CD4-positive, alpha-beta T cell (primary cell): ENCODE data around the gene PVALEF. TPM values are rescaled to one million over a fixed set of nuclear protein-coding genes. Genes with fewer than 3 reads are reported as not detected.

Source experiments
- ATAC-seq: fragments of 200-7000 bp; cut with Tn5 transposase; one replicate; pipeline ENCODE4 v1.10.0; 2022; ENCODE audit warnings: mild to moderate bottlenecking; ENCODE audit not compliant: poor library complexity
- CTCF ChIA-PET: fragments of 350-600 bp; sonication (Branson Sonifier 250); formaldehyde crosslinking; loops from one replicate; lab custom pipeline; 2021; ENCODE audit warnings: antibody characterized with exemption, inconsistent platforms; lab: Charles Lee
- POLR2A ChIA-PET: fragments of 350-600 bp; sonication (Branson Sonifier 250); formaldehyde crosslinking; loops from one replicate; lab custom pipeline; 2021; ENCODE audit warnings: antibody characterized with exemption, inconsistent platforms; lab: Charles Lee
- DNase-seq, 14 experiments: peaks; one replicate each; pipeline ENCODE4 v3.0.0-alpha.2; 2013 to 2020; ENCODE audit warnings: mixed read lengths in 2 of 14
- H3K27ac ChIP-seq, 2 donors: one replicate each; pipeline versions ENCODE4 v1.5.1 to v1.7.0; 2013; ENCODE audit warnings: low read length in 2 of 2, low read depth in 1 of 2, mild to moderate bottlenecking in 1 of 2
- H3K27me3 ChIP-seq, 2 experiments: 1 replicate in 1 of 2; 2 replicates in 1 of 2; pipeline versions ENCODE4 v1.6.1 to v1.7.0; 2013; ENCODE audit warnings: low read length in 2 of 2, control low read depth in 1 of 2, mild to moderate bottlenecking in 1 of 2, moderate library complexity in 1 of 2; ENCODE audit not compliant: insufficient read depth in 2 of 2, control insufficient read depth in 1 of 2
- H3K36me3 ChIP-seq: one replicate; pipeline ENCODE4 v1.6.1; 2013; ENCODE audit warnings: low read length, control low read depth; ENCODE audit not compliant: insufficient read depth
- H3K4me1 ChIP-seq: one replicate; pipeline ENCODE4 v1.6.1; 2013; ENCODE audit warnings: low read length, control low read depth; ENCODE audit not compliant: insufficient read depth
- H3K4me3 ChIP-seq: one replicate; pipeline ENCODE4 v1.5.1; 2013; ENCODE audit warnings: mild to moderate bottlenecking, low read length, moderate library complexity
- H3K9me3 ChIP-seq, 2 experiments: 1 replicate in 1 of 2; 2 replicates in 1 of 2; pipeline versions ENCODE4 v1.6.1 to v1.7.0; 2013; ENCODE audit warnings: low read length in 2 of 2, mild to moderate bottlenecking in 2 of 2, control low read depth in 1 of 2, moderate library complexity in 1 of 2; ENCODE audit not compliant: control insufficient read depth in 1 of 2, insufficient read depth in 1 of 2
- H3K27ac Mint-ChIP-seq: one replicate; pipeline ENCODE4 v1.8.0; 2020; ENCODE audit warnings: mixed read lengths
- H3K27me3 Mint-ChIP-seq: one replicate; pipeline ENCODE4 v1.8.0; 2021; ENCODE audit warnings: mixed read lengths
- H3K36me3 Mint-ChIP-seq: one replicate; pipeline ENCODE4 v1.8.0; 2021; ENCODE audit warnings: low read depth, mixed read lengths
- H3K4me1 Mint-ChIP-seq: one replicate; pipeline ENCODE4 v1.8.0; 2021; ENCODE audit warnings: low read depth, mixed read lengths
- H3K4me3 Mint-ChIP-seq: one replicate; pipeline ENCODE4 v1.8.0; 2020; ENCODE audit warnings: mild to moderate bottlenecking, mixed read lengths
- H3K9me3 Mint-ChIP-seq: one replicate; pipeline ENCODE4 v1.8.0; 2020; ENCODE audit warnings: mixed read lengths
- intact Hi-C, 2 experiments: fragments of 100-400 bp; cut with DNase I in 1 of 2; cut with micrococcal nuclease in 1 of 2; formaldehyde crosslinking; loops; one replicate each; pipeline versions ENCODE4 v1.15.1 to v1.9.0; 2023 to 2025; cut with DNase I, micrococcal nuclease
- total RNA-seq, 174 experiments: library from RNA in 2 of 174; stranded (reverse) in 2 of 174; gene quantifications; one replicate each; pipeline ENCODE4 v1.2.3 and lab custom pipeline; 2021 to 2026
- TF ChIP-seq, protein P1 (sequence below): fragments of 200-600 bp; IDR thresholded peaks from one replicate; pipeline ENCODE4 v1.8.0; 2022; ENCODE audit warnings: antibody characterized with exemption, mild to moderate bottlenecking

The PVALEF gene
- total RNA-seq, 2 experiments from 2014 or later = not detected

DNA sequence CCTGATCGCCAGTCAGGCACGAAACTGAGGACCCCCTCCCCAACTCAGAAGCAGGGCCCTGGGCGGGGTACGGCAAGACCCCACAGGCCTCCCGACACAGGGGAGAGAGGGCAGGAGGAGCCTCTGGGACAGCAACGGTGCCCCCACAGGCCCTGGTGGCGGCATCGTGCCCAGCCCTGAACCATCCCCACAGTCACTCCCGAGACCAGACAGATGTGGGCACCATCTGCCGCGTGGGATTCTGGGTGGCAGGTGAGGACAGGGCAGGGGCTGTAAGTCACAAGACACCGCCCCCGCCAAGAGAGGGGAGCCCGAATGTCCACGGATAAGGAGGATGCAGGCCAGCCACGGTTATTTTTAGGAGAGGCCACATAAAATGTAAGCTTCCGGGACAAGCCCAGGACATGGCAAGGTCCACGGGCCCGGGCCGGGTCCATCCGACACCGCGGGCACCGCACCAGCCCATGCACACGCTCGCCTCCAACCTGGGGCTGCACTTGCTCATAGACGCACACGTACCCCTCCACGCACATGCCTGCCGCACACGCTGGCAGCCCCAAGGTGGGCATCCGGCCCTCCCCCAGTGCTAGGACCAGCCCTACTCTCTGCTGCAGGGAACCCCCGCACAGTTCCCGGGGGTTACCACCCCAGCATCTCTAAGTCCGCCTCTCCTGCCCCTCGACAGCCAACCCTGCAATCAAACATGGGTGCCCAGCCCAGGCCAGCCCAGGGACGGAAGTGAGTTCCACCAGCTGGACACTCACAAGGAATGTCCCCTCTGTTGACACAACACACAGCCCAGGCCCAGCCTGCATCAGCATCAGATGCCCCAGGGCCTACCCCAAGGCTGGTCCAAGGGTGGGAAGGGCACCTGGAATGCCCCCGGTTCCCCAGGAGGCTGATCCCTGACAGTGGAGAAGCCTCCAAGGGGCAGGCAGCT lies 8.2 kb upstream of the PVALEF start:
- Histone ChIP-seq H3K4me3 (no peak overlapping the region), H3K4me1 (peaks cover 11% of the 10 kb centered on the region), H3K36me3 (no peaks in the 10 kb centered on the region), H3K9me3 (peaks cover 0 to 7% of the 10 kb centered on the region in 2 experiments), H3K27me3 (peaks cover 4 to 9% of the 10 kb centered on the region in 2 experiments), H3K27ac (no peak overlapping the region)
- ATAC-seq (no peak), DNase-seq (no peak)
- Mint-ChIP-seq H3K27ac (no peak overlapping the region), H3K4me3 (no peak overlapping the region), H3K4me1 (no peaks in the 10 kb centered on the region), H3K9me3 (no peaks in the 10 kb centered on the region), H3K36me3 (no peaks in the 10 kb centered on the region), H3K27me3 (peaks cover 7% of the 10 kb centered on the region)
- intact Hi-C loops = no loop called here
- ChIA-PET CTCF (no interaction called here), POLR2A (no interaction called here)
- TF ChIP-seq, protein P1, sequence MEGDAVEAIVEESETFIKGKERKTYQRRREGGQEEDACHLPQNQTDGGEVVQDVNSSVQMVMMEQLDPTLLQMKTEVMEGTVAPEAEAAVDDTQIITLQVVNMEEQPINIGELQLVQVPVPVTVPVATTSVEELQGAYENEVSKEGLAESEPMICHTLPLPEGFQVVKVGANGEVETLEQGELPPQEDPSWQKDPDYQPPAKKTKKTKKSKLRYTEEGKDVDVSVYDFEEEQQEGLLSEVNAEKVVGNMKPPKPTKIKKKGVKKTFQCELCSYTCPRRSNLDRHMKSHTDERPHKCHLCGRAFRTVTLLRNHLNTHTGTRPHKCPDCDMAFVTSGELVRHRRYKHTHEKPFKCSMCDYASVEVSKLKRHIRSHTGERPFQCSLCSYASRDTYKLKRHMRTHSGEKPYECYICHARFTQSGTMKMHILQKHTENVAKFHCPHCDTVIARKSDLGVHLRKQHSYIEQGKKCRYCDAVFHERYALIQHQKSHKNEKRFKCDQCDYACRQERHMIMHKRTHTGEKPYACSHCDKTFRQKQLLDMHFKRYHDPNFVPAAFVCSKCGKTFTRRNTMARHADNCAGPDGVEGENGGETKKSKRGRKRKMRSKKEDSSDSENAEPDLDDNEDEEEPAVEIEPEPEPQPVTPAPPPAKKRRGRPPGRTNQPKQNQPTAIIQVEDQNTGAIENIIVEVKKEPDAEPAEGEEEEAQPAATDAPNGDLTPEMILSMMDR = no peak

DNA sequence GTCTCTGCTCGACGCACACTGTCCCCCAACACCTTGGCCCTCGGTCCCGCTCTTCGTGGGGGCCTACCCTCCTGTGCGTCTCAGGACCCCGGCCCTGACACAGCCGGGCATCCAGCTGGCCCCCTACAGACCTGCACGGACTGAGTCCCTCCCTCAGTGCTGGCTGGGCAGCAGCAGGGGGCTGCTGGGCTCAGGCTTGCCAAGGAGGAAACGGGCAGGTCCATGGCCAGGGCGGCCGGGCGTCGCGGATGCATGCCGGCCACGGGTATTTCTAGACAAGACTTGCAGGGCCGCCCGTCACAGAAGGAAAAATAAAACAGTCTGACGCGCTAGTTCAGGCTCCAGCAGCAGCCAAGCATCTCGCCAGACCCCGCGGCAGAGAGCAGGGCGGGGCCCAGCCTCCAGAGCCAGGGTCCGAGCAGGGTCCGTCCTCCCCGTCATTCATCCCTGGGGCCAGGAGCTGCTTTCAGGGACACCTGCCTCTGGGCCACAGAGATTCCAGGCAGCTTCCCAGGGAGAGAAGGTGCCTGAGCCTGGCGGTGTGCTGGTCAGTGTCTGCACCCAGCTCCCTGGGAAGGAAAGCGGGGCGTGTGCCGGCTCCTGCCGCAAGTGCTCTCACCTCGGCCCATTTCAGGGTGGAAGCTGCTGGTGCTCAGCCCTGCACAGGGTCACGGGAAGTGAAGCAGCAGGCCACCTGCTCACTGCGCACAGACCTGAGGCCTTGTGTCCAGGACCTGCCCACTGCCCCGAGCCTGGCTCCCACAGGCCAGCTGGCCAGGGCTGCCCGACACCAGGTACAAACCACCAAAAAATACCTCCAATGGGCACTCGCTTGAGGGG lies 7.2 kb upstream of the PVALEF start:
- no peaks in the 10 kb centered on the region for H3K4me1 Mint-ChIP-seq
- CTCF ChIA-PET = no interaction called here

More for the DNA sequence above, 7.2 kb upstream of the PVALEF start:
- POLR2A ChIA-PET = no interaction called here
- TF ChIP-seq, protein P1 = no peak
- no peak for ATAC-seq
- peaks cover 5 to 10% of the 10 kb centered on the region in 2 experiments for H3K27me3 ChIP-seq
- peaks cover 0 to 15% of the 10 kb centered on the region in 2 experiments for H3K9me3 ChIP-seq
- no peaks in the 10 kb centered on the region for H3K36me3 ChIP-seq
- peaks cover 11% of the 10 kb centered on the region for H3K4me1 ChIP-seq
- no peak overlapping the region for H3K4me3 Mint-ChIP-seq
- H3K36me3 Mint-ChIP-seq = no peaks in the 10 kb centered on the region
- no peak overlapping the region for H3K27ac ChIP-seq
- intact Hi-C loops = no loop called here
- H3K27ac Mint-ChIP-seq = no peak overlapping the region
- peaks cover 8% of the 10 kb centered on the region for H3K27me3 Mint-ChIP-seq
- no peaks in the 10 kb centered on the region for H3K9me3 Mint-ChIP-seq
- no peak for DNase-seq
- no peak overlapping the region for H3K4me3 ChIP-seq
